Body of pancreas (tissue), 4 donors: ENCODE measurements around the gene DGCR8.

ENCODE experiments used
- POLR2A ChIP-seq, 3 donors: fragments of 450-650 bp; IDR thresholded peaks; one replicate each; pipeline ENCODE4 v1.6.1; 2016; ENCODE audit warnings: antibody characterized with exemption in 3 of 3, mild to moderate bottlenecking in 2 of 3
- TF ChIP-seq, protein P1 (sequence below), 7 experiments: fragments of 450-650 bp in 4 of 7; fragments of 200-600 bp in 3 of 7; sonication (generic) in 3 of 7; IDR thresholded peaks; one replicate each; pipeline ENCODE4 v1.5.1; 2016 to 2019; ENCODE audit warnings: antibody characterized with exemption in 7 of 7

DNA sequence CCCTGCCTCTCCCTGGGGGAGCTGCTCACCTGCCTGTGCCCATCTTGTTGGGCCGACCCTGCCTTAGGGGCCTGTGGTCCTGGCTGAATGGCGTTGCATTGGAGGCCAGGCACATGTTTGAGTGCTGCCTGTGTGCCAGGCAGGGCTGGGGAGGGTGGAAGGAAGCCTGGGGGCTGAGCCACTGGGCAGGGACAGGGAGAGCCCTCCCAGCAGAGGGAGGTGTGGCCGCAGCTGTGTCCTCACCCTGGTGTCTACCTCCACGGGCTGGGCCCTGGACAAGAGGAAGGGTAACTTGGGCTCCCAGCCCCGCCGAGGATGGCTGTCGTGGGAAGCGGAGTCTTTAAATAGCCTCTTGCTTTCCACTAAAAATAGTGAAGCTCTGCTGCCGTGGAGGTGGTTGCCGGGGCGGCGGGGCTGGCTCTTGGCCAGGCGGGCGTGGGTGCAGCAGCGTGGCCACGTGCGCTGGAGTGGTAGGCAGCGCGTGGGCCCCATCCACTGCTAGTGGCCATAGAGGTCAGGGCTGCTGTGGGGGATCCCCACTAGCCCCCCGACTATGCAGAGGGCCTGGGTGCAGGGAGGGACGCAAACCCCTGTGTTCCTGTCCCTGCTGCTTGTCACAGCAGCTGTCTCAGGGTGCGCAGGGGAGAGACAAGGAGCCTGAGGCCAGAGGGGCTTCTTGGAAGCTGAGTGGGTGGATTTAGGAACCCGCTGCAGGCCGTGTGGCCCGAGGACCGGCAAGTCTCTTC, 57.8 kb downstream of the DGCR8 start:
- TF ChIP-seq, protein P1, sequence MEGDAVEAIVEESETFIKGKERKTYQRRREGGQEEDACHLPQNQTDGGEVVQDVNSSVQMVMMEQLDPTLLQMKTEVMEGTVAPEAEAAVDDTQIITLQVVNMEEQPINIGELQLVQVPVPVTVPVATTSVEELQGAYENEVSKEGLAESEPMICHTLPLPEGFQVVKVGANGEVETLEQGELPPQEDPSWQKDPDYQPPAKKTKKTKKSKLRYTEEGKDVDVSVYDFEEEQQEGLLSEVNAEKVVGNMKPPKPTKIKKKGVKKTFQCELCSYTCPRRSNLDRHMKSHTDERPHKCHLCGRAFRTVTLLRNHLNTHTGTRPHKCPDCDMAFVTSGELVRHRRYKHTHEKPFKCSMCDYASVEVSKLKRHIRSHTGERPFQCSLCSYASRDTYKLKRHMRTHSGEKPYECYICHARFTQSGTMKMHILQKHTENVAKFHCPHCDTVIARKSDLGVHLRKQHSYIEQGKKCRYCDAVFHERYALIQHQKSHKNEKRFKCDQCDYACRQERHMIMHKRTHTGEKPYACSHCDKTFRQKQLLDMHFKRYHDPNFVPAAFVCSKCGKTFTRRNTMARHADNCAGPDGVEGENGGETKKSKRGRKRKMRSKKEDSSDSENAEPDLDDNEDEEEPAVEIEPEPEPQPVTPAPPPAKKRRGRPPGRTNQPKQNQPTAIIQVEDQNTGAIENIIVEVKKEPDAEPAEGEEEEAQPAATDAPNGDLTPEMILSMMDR (IDR thresholded peaks at IDR 0.05), result no peak
- no peak for TF ChIP-seq POLR2A (IDR thresholded peaks at IDR 0.05)
